GM23338 (cell line): ENCODE data around the gene ASIC3. TPM values are rescaled to one million over a fixed set of nuclear protein-coding genes. Genes with fewer than 3 reads are reported as not detected.

ENCODE experiments used
- ATAC-seq: fragments of 200-7000 bp; cut with Tn5 transposase; 3 replicates; pipeline ENCODE4 v1.9.1; 2020
- DNase-seq: peaks from one replicate; pipeline ENCODE4 v3.0.0-alpha.2; 2015; ENCODE audit warnings: low spot score
- H2AFZ ChIP-seq: fragments of 200-600 bp; sonication (generic); 2 replicates; pipeline ENCODE4 v1.8.0; 2016; ENCODE audit warnings: antibody characterized with exemption, mild to moderate bottlenecking, moderate library complexity
- H3F3A ChIP-seq: fragments of 200-600 bp; sonication (generic); replicated peaks from 2 replicates; pipeline ENCODE4 v1.8.0; 2017; ENCODE audit warnings: antibody characterized with exemption, mixed run types, low read depth
- H3K27ac ChIP-seq: fragments of 200-600 bp; sonication (generic); 2 replicates; pipeline ENCODE4 v1.6.1; 2016; ENCODE audit warnings: low read depth
- H3K27me3 ChIP-seq: fragments of 200-600 bp; sonication (generic); 2 replicates; pipeline ENCODE4 v1.8.0; 2016; ENCODE audit warnings: mild to moderate bottlenecking, mixed run types, moderate library complexity; ENCODE audit not compliant: insufficient read depth
- H3K36me3 ChIP-seq: fragments of 200-600 bp; sonication (generic); 2 replicates; pipeline ENCODE4 v1.8.0; 2016; ENCODE audit warnings: mild to moderate bottlenecking; ENCODE audit not compliant: insufficient read depth
- H3K4me1 ChIP-seq: fragments of 200-600 bp; sonication (generic); 2 replicates; pipeline ENCODE4 v1.8.0; 2016; ENCODE audit warnings: mild to moderate bottlenecking, moderate library complexity; ENCODE audit not compliant: insufficient read depth
- H3K4me2 ChIP-seq: fragments of 200-600 bp; sonication (generic); 2 replicates; pipeline ENCODE4 v1.7.1; 2017; ENCODE audit warnings: mixed run types
- H3K4me3 ChIP-seq: fragments of 200-600 bp; sonication (generic); 2 replicates; pipeline ENCODE4 v1.6.1; 2016; ENCODE audit warnings: mixed run types
- H3K79me2 ChIP-seq: fragments of 200-600 bp; sonication (generic); replicated peaks from 2 replicates; pipeline ENCODE4 v1.8.0; 2017; ENCODE audit warnings: mild to moderate bottlenecking; ENCODE audit not compliant: insufficient read depth
- H3K9me2 ChIP-seq: fragments of 200-600 bp; sonication (generic); 2 replicates; pipeline ENCODE4 v1.8.0; 2017; ENCODE audit not compliant: insufficient read depth
- H4K20me1 ChIP-seq: fragments of 200-600 bp; sonication (generic); replicated peaks from 2 replicates; pipeline ENCODE4 v1.8.0; 2017; ENCODE audit warnings: mild to moderate bottlenecking; ENCODE audit not compliant: insufficient read depth
- H3K27ac Mint-ChIP-seq: 2 replicates; pipeline ENCODE4 v1.8.0; 2020; ENCODE audit warnings: inconsistent platforms, mild to moderate bottlenecking, moderate library complexity, mixed read lengths
- H3K27me3 Mint-ChIP-seq: 3 replicates; pipeline ENCODE4 v1.8.0; 2022; ENCODE audit warnings: low read depth, mild to moderate bottlenecking, moderate library complexity, mixed read lengths, inconsistent platforms; ENCODE audit not compliant: insufficient read depth, poor library complexity
- H3K36me3 Mint-ChIP-seq: 3 replicates; pipeline ENCODE4 v1.8.0; 2021; ENCODE audit warnings: low read depth, mild to moderate bottlenecking, inconsistent platforms, moderate library complexity, mixed read lengths
- H3K4me1 Mint-ChIP-seq: 3 replicates; pipeline ENCODE4 v1.8.0; 2020; ENCODE audit warnings: mild to moderate bottlenecking, inconsistent platforms, mixed read lengths
- H3K4me3 Mint-ChIP-seq: 3 replicates; pipeline ENCODE4 v1.8.0; 2021; ENCODE audit warnings: moderate library complexity, mild to moderate bottlenecking, inconsistent platforms, mixed read lengths
- H3K9me3 Mint-ChIP-seq: 3 replicates; pipeline ENCODE4 v1.8.0; 2020; ENCODE audit warnings: moderate library complexity, mild to moderate bottlenecking, inconsistent platforms, mixed read lengths
- CREB1 ChIP-seq: fragments of 250-450 bp; sonication (Bioruptor Pico); IDR thresholded peaks from 2 replicates; pipeline ENCODE4 v1.5.0; 2020; ENCODE audit warnings: low read depth, mild to moderate bottlenecking, moderate library complexity
- ETS1 ChIP-seq: IDR thresholded peaks from 2 replicates; pipeline ENCODE4 v1.6.1; 2016; ENCODE audit warnings: antibody characterized with exemption
- EZH2 ChIP-seq: fragments of 200-600 bp; sonication (generic); IDR thresholded peaks from one replicate; pipeline ENCODE4 v1.8.0; 2017; ENCODE audit warnings: antibody characterized with exemption, mild to moderate bottlenecking, low read depth; ENCODE audit not compliant: unreplicated experiment
- EZH2phosphoT487 ChIP-seq: fragments of 200-600 bp; sonication (generic); IDR thresholded peaks from one replicate; pipeline ENCODE4 v1.8.1; 2018; ENCODE audit warnings: antibody characterized with exemption; ENCODE audit not compliant: unreplicated experiment
- JUNB ChIP-seq: IDR thresholded peaks from one replicate; pipeline ENCODE4 v1.6.1; 2016; ENCODE audit warnings: antibody characterized with exemption; ENCODE audit not compliant: unreplicated experiment
- NANOG ChIP-seq: IDR thresholded peaks from 2 replicates; pipeline ENCODE4 v1.6.1; 2016; ENCODE audit warnings: antibody characterized with exemption, borderline replicate concordance
- POLR2AphosphoS5 ChIP-seq: IDR thresholded peaks from 2 replicates; pipeline ENCODE4 v1.6.1; 2016; ENCODE audit warnings: antibody characterized with exemption, low read depth
- REST ChIP-seq: IDR thresholded peaks from one replicate; pipeline ENCODE4 v1.6.1; 2018; ENCODE audit warnings: antibody characterized with exemption; ENCODE audit not compliant: unreplicated experiment
- STAT1 ChIP-seq: IDR thresholded peaks from one replicate; pipeline ENCODE4 v1.6.1; 2016; ENCODE audit warnings: antibody characterized with exemption; ENCODE audit not compliant: unreplicated experiment
- ZNF114 ChIP-seq: fragments of 250-450 bp; sonication (Bioruptor Pico); IDR thresholded peaks from 2 replicates; pipeline ENCODE4 v1.5.0; 2020; ENCODE audit warnings: mild to moderate bottlenecking, moderate library complexity
- ZNF331 ChIP-seq: fragments of 250-450 bp; sonication (Bioruptor Pico); IDR thresholded peaks from 2 replicates; pipeline ENCODE4 v1.5.0; 2020; ENCODE audit warnings: low read depth, mild to moderate bottlenecking, moderate library complexity
- ZNF462 ChIP-seq: fragments of 250-450 bp; sonication (Bioruptor Pico); IDR thresholded peaks from 2 replicates; pipeline ENCODE4 v1.5.0; 2020; ENCODE audit warnings: mild to moderate bottlenecking, moderate library complexity
- polyA plus RNA-seq: library from polyadenylated mRNA; unstranded; fragments of >200 nt; fragmentation: Nextera tagmentation; extraction: Ambion mirVana; gene quantifications from 2 replicates; pipeline ENCODE4 v1.2.1, GENCODE V29; 2016
- total RNA-seq: library from RNA; depleted of rRNA; stranded (reverse); fragments of >200 nt; shearing (Covaris generic); gene quantifications from 2 replicates; pipeline ENCODE4 v1.2.3, GENCODE V29; 2014
- TF ChIP-seq, protein P1 (sequence below), 2 experiments: fragments of 200-600 bp in 1 of 2; sonication (generic) in 1 of 2; conservative IDR thresholded peaks; 2 replicates each; pipeline versions ENCODE4 v1.5.1 to v1.6.1; 2016 to 2017; ENCODE audit warnings: antibody characterized with exemption in 2 of 2, low read depth in 2 of 2, mild to moderate bottlenecking in 2 of 2, moderate library complexity in 1 of 2

The ASIC3 gene
- total and polyA plus RNA-seq, 2 experiments from 2014 or later = 0.87 to 0.90 TPM

GRCh38 chr7:151057506-151057988 lies 9.2 kb downstream of the ASIC3 start, which contains the start of gene CDK5:
Gene CDK5, minus strand, starts transcription at chr7:151057897. Its CDS starts 49 bp downstream, at chr7:151057848.
- H3K36me3 ChIP-seq = no peaks in the 10 kb centered on the region
- peak within 1 kb of the TSS; percentile 95 for H3K4me2 ChIP-seq
- H2AFZ ChIP-seq = peak within 1 kb of the TSS; percentile 72
- peaks cover 42% of the 10 kb centered on the region for H3K27me3 Mint-ChIP-seq
- 0 out of 2 replicates have a peak, but pooled peaks cover 3% of the 10 kb centered on the region for H3K79me2 ChIP-seq
- H3K4me1 Mint-ChIP-seq = peaks cover 45% of the 10 kb centered on the region
- no peaks in the 10 kb centered on the region for H3K9me2 ChIP-seq
- no peak within 1 kb of the TSS for H3K27ac ChIP-seq
- no peaks in the 10 kb centered on the region for H3K9me3 Mint-ChIP-seq
- H3K27ac Mint-ChIP-seq = peak within 1 kb of the TSS; percentile 74
- no peaks in the 10 kb centered on the region for H3K36me3 Mint-ChIP-seq
- H4K20me1 ChIP-seq = no peaks in the 10 kb centered on the region; the same call in 1 of the 2 replicates
- peak; percentile 13 for ATAC-seq
- TF ChIP-seq ZNF331 = no peak
- no peak for TF ChIP-seq NANOG
- no peak for TF ChIP-seq STAT1
- TF ChIP-seq, protein P1, sequence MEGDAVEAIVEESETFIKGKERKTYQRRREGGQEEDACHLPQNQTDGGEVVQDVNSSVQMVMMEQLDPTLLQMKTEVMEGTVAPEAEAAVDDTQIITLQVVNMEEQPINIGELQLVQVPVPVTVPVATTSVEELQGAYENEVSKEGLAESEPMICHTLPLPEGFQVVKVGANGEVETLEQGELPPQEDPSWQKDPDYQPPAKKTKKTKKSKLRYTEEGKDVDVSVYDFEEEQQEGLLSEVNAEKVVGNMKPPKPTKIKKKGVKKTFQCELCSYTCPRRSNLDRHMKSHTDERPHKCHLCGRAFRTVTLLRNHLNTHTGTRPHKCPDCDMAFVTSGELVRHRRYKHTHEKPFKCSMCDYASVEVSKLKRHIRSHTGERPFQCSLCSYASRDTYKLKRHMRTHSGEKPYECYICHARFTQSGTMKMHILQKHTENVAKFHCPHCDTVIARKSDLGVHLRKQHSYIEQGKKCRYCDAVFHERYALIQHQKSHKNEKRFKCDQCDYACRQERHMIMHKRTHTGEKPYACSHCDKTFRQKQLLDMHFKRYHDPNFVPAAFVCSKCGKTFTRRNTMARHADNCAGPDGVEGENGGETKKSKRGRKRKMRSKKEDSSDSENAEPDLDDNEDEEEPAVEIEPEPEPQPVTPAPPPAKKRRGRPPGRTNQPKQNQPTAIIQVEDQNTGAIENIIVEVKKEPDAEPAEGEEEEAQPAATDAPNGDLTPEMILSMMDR (conservative IDR thresholded peaks at IDR 0.05; ENCODE audit: low read depth in 2 of 2) = no peak
- TF ChIP-seq EZH2phosphoT487 = no peak
- no peak for TF ChIP-seq REST
- TF ChIP-seq EZH2 = no peak
- TF ChIP-seq JUNB = no peak
- TF ChIP-seq POLR2AphosphoS5 = no peak
- TF ChIP-seq CREB1 (CRISPR knock-in tag) = no peak
- no peak for TF ChIP-seq ETS1
- TF ChIP-seq ZNF462 (CRISPR knock-in tag) = no peak
- TF ChIP-seq ZNF114 (CRISPR knock-in tag) = no peak
- H3F3A ChIP-seq = peaks cover 14% of the 10 kb centered on the region
- peak within 1 kb of the TSS; percentile 86 for H3K4me3 Mint-ChIP-seq
- H3K4me1 ChIP-seq = peaks cover 32% of the 10 kb centered on the region
- DNase-seq = no peak
- H3K27me3 ChIP-seq = peaks cover 36% of the 10 kb centered on the region
- H3K4me3 ChIP-seq = peak within 1 kb of the TSS; percentile 99
